HG03196 (cell line): ENCODE measurements around the gene KNDC1.
"Not testable (repeated sequence)": the region's sequence is repeated elsewhere in the genome, so short reads cannot be mapped to it uniquely, and the experiment has no call there.

Experiments used
- ATAC-seq: cut with Tn5 transposase; IDR thresholded peaks from one replicate; pipeline ENCODE4 v1.9.1; 2021; ENCODE audit not compliant: unreplicated experiment

The KNDC1 gene

DNA sequence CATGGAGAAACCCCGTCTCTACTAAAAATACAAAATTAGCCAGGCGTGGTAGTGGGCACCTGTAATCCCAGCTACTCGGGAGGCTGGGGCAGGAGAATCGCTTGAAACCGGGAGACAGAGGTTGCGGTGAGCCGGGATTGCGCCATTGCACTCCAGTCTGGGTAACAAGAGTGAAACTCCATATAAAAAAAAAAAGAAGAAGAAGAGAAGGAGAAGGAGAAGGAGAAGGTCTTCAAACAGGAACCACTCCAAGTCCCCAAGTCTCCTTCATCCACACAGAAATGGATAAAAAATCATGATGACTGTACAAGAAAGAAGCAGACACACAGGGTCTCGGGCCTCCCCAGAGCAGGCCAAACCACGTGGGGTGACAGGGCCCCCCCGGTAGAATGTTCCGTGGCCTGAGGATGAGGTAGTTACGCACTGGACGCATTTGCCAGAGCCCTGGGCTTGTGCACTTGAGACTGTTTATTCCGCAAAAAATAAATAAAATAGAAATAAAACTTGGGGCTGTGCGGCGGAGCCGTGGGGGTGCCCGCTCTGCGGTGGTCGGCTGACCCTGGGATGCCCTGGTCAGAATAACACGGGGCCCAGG lies 93.4 kb downstream of the KNDC1 start:
- no peak for ATAC-seq

DNA sequence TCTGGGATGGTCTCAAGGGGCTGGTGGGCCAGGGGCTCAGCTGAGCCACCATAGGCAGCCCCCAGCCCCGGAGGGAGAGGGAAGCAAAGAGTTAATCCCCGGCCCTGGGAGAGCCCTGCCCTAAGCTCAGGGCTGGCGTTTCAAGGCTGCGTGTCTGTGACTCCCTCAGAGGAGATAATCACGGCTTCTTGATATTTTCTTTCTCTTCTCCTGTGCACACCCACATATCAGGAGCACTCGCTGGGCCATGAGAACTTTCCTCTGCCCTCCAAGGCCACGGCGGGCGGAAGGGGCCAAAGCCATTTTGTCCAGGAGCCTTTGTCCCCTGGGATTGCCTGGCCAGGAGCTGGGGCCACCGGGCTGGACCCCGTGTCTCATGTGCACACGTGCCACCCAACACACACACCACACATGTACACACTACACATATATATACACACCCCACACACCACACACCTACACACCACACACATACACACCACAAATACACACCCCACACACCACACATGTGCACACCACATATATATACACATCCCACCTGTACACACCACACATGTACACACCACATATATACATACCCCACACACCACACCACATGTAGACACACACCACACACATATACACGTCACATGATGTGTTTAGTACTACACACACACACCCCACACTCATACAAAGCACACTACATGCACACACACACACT lies 94.6 kb downstream of the KNDC1 start:
- ATAC-seq: no peak

DNA sequence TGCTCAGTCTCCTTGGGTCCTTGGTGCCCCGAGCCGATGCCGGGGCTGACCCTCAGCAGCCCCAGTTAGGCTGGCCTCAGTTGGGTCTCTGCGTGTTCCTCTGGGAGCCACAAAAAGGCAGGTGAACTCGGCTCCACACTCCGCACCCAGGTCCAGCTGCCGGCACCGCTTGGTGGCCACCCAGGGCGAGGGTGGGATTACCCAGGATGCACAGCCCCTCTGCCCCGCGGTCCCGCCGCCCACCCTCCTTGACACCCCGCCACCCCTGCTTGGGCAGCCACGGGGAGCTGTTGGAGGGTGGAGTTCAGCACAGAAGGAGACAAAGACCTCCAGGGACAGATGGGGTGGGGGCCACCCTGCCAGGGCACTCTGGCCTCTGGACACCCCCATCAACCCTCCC lies 95.3 kb downstream of the KNDC1 start:
- ATAC-seq: no peak

DNA sequence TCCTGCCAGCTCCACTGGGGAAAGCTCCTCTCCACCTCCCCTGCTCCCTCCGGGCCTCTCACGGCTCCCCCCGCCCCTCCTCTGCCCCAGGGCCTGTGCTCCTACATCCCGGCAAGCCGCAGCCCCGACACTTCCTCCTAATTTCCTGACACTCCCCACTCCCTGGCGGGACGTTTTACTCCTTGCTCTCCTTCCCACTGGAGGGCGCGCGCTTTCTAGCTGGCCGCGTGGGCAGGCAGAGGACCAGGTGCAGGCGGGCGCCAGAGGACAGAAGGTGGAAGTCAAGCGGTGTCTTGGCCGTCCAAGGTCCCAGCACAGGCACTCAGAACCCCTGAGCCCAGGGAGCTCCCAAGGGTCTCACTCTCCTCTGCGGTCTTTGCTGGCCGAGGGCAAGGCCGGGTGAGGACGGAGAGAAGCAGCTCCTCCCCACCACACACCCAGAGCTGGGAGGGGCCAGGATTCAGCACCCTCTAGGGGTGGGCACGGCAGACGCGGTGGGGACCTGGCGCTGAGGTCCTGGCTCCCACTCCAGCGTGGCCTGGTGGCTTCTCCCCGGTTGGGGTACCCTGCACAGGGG lies 97.6 kb downstream of the KNDC1 start:
- ATAC-seq: no peak

DNA sequence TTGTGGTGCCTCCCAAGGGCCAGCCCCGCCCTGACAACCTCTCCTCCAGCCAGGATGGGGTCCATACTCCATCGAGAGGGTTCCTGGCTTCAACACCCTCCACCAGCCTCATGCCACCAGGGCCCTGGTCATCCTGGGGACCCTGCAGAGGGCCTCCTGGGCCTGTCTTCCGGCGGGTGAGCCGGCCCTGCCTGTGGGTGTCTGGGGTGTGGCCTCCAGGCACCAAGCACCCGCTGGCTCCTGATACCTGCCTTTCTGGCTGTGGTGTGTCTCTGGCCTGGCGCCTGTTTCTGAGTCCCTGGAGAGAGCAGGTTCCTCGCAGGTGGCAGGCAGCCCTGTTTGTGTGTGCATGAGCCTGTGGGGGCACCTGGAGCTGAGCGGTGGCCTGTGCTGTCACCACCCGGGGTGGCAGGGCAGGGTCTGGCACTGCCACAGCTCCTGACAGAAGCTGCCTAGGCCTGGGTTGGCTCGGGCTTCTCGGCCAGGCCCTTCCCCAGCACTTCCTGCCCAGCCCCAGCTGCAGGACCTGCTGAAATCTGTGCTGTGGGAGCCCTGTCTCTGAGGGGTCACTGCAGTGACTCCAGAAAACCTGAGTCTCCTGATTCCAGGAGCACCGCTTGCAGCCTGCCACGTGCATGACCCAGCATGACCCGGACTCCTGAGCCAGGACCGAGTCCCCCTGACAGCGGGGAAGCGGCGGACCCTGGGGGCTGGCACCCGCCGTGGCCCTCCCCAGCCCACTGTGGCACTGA lies 98.2 kb downstream of the KNDC1 start:
- no peak for ATAC-seq

DNA sequence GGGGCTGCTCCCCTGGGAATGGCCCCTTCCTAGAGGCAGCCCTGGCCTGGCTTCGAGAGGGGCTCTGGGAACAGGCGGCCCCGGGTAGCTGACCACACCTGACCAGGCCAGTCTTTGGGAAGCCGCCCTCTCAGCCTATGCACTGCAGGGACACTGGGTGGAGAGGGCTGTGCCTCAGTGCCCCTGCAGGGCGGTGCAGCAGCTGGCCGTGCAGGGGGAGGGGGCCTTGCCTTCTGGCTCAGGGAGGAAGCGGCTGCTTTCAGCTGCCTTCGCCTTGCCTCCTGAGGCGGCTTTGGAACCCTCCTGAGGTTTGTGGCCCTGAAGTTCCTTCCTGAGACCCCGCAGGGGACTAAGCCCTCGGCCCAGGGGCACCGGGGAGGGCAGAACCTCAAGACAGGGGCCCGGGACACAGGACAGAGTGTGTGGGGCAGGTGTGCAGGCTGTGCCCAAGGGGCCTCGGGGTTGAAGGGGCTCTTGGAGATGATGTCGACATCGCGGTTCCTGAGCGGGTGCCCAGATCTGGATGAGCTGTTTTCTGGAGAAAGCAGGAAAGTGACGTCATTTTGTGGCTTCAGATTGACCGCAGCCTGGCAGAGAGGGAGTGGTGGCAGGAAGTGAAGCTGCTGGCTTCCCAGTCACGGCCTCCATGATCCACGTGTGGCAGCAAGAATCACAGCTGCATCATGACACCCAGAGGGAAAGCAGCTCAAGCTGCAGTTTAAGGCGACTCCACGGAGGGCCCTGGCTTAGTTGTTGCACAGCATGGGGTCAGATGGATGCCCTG lies 99.0 kb downstream of the KNDC1 start:
- ATAC-seq: no peak

DNA sequence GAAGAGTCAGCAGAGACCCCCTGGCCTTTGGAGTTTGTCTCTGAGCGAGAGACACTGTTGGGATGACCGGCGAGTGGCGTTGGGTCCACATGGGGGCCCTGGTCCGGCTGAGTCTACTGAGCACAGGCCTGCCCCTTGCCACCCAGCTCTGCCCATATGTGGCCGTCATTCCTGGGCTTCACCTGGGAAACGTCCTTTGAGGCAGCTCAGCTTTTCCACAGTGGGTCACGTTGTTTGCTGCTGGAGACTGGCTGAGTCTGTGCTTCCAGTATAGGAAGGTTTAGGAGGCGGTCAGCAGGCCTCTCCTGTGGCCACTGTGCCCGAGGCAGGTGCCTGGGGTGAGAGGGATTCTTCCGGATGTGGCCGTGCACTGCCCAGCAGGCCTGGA lies 99.6 kb downstream of the KNDC1 start:
- ATAC-seq: no peak

DNA sequence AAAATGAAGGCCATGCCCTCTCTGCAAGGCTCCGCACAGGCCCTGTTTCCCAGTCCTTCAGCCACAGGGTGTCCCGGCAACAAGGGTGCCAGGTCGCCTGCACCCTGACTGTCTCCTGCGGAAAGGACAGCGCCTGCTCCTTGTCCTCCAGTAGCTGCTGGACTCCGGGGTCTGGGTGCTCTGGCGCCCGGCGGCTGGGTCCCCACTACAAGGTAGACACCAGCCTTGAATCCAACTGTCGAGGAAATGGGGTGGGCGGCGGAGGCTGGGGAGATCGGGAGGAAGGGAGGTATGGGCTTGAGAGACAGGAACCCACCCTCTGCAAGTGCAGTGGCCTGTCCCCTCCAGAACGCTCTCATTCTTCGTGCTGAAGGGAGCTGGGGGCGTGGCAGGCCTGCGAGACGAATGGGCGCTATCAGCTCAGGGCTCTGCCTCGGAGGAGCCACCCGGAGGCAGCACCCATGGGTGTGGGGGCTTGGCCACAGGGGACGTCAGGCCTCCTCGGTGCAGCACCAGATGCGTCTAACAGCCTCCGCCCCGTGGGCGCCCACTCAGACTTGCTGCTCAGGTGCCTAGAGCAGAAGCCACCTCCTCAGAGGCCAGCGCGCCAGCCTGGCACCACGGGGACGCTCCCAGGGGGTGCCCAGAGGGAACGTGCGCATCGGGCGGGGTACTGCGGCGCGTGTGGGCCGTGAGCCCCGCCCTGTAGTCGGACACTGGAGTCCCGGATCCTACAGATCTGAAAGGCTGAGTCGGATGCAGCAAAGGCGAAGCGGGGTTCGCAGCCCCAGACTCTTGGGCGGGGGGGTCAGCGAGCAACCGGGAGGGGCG lies 101.1 kb downstream of the KNDC1 start:
- peak; percentile 43 for ATAC-seq

DNA sequence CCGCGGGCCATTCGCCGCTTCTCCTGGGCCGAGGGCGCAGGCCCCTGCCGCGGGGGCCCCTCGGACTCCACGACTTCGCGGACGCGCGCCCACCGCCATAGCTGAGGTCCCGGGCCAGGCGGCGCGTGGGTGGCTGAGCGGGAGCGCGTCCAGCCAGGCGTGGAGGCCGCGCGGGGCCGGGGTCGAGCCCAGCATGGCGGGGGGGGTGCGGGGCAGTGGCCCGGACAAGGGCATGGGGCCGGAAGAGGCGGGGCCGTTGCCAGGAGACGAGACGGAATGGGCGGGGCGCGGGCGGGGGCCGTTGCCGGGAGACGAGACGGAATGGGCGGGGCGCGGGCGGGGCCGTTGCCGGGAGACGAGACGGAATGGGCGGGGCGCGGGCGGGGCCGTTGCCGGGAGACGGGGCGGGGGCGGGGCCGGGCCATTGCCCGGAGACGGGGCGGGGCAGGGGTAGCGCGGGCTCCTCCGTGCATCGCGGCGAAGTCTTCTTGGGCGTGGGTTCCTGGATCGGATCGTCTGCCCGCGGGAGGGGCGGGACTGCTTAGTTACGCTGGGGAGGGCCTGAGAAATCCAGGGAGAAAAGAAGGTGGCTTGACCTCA lies 101.8 kb downstream of the KNDC1 start:
- ATAC-seq: peak; percentile 36

DNA sequence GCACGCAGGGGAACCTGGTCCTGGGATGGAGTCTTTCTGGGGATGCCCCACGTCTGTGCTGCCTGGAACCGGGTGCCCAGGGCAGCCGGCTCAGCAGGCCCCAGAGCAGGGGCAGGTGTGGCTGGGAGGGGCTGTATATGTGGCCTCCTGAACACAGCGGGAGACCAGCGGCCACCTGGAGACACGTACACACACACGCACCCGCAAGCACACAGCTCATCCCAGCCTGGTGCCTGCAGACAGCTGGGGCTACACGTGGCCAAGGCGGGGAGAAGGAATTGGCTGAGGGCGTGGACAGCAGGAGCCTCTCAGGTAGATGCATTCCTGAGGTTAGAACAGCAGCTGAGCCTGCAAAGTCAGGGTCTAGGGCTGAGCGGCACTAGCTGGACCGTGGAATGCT lies 102.7 kb downstream of the KNDC1 start:
- ATAC-seq: no peak

DNA sequence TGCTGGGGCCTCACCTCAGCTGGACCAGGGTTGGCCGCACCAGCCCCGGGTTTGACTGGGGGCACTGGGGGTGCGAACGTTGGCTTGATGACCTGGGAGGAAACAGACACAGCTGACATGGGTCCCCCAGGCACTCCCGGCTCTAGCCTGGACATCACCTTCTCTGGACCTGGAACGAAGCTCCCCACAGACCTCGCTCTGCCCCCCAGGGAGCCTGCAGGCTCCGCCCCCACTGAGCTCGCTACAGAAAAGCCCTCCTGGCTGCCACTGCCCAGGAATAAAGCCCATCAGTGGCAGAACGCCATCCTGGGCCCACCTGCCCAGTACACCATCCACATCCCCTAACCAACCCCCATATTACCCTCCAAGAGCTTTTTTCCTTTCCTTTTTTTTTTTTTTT lies 103.7 kb downstream of the KNDC1 start:
- no peak for ATAC-seq

DNA sequence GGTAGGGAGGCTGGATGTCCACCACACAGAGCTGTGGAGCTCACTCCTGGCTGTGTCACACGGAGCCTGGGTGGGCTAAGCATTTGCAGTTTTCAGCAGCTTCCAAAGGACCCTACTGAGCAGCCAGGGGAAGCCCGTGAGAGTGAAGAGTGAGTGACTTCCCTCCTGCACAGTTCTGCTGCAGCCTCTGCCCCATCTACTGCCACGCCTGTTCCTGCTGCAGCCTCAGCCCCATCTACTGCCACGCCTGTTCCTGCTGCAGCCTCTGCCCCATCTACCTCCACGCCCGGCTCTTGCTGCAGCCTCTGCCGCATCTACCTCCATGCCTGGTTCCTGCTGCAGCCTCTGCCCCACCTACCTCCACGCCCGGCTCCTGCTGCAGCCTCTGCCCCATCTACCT lies 104.4 kb downstream of the KNDC1 start:
- no peak for ATAC-seq

DNA sequence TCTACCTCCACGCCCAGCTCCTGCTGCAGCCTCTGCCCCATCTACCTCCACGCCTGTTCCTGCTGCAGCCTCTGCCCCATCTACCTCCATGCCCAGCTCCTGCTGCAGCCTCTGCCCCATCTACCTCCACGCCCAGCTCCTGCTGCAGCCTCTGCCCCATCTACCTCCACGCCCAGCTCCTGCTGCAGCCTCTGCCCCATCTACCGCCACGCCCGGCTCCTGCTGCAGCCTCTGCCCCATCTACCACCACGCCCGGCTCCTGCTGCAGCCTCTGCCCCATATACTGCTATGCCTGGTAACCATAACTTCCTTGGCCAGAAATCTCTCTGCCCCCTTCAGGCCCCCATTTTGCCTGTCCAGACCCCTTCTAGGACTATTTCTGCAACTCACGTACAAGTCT lies 105.0 kb downstream of the KNDC1 start:
- ATAC-seq: not testable (repeated sequence)

DNA sequence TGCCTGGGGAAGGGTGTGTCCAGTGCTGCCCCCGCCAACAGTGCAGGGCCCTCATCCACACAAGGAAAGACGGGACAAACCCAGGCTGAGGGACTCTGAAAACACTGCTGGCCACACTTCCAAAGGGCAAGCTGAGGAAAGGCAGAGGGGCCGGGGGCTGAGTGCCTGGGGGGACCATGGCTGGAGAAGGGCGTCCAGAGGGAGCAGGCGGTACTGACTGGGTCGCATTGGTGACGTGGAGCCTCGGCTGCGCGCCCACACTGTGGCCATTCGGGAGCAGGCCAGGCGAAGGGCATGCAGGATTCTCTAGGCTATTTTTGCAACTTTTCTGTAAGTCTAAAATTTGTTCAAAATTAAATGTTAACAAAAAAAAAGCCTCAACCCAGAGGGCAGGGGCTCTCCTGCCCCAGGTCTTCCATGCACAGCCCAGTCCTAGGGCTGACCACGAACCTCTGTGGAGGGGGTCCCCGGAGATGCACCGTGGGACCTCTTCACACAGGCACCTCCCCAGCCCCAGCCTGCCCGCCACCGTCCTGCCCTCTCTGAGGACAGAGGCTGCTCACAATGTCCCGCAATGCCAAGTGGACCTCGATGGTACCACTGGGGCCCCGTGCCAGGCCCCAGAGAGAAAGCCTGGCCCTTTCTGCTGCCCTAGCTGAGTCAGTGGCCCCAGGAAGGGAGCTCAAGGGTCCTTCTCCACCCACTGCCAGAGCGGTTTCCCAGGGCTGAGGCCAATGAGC lies 106.2 kb downstream of the KNDC1 start:
- ATAC-seq: no peak

DNA sequence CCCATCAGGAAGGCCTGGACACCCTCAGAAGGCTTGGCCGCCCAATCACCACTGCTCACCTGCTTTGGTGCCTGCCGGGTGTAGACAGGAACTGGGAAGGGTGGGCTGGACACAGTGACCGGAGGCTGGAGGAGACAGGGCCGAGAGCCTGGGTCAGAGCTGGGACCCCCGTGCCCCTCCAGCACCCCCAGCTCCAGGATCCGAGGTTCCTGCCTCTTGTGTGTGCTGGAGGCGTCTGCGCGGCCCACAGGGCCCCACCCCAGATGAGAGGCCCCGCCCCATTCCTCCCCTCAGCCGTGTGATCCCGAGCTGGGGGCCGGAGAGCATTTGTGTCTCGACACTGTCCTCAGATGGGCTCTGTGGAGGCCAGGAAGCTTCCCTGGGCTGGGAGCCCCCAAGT lies 107.3 kb downstream of the KNDC1 start:
- ATAC-seq: no peak

DNA sequence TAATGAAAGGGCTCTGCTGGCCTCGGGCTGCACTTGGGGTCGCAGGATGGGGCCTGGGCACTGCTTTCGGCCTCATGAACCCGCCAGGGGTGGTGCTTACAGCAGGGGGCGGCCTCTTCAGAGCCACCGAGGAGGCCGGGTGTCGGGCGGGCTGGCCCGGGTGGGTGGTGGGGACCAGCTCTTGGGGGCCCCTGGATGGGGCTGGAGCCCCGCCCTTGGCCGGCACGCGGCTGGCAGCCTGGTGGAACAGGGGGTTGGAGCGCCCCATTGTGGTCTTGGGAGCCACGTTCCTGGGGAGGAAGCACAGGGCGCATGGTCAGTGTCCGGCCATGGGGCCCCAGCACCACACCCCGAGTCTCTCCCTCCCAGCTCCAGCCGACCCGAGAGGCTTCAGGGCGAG lies 107.8 kb downstream of the KNDC1 start:
- ATAC-seq: no peak

DNA sequence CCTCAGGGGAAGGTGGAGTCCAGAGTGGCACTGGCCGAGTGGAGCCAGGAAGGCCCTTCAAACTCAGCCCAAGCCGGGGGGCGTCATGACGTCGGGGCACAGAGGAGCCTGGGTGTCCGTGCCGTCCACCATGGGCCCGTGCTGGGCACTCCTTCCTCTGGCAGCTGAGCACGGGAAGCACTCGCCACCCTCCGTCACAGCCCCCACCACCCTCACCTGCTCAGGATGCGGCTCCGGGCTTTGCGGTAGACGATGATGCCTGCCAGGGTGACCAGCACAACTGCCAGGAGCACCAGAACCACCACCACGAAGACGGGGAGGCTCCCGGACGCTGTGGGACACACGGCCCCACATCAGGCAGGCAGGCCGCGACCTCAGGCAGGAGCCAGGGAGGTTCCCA lies 108.5 kb downstream of the KNDC1 start:
- no peak for ATAC-seq

DNA sequence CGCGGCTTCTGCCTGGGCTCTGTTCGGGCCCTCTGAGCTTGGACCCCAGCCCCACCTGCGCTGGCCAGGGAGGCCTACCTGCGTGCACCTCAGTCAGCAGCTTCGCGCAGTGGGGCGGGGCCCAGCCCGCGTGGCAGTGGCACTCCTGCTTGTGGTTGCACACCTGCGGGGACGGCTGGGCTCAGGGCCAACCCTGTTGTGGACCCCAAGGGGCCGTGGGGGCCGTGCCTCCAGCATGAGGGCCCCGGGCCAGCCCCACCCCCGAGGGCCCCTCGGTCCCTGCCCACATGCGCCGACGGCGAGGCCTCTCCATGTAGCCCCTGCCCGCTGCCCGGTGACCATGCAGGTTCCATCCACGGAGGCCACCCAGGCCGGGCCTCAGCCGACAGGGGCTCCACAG lies 109.3 kb downstream of the KNDC1 start:
- ATAC-seq: no peak

DNA sequence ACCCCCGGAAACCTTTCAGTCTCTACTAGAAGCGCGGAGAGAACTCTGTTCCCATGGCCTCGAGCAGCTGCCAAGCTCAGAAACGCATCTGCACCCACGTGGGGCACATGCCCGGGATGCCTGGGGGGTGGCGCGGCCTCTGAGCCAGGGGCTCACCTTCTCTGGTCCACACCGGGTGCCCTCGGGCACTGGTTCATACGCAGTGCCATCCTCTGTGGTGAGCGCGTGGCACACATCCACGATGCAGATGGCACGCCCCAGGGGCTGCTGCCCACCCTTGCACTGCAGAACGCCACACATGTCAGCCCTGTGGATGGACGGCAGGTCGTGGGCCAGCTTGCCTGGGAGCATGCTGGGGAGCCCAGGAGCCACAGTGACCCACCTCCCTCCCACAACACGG lies 110.2 kb downstream of the KNDC1 start:
- no peak for ATAC-seq
